GM12878 (cell line): ENCODE data around the gene KCNMB2. TPM values are rescaled to one million over a fixed set of nuclear protein-coding genes. Genes with fewer than 3 reads are reported as not detected.
A peak's percentile ranks its signal among the peaks of the same experiment; 100 is the strongest.

Experiments used
- ATAC-seq: fragments of 200-7000 bp; cut with Tn5 transposase; 3 replicates; pipeline ENCODE4 v1.9.1; 2020; ENCODE audit warnings: mild to moderate bottlenecking, moderate library complexity
- BruUV-seq: library from RNA; stranded (reverse); fragments of 400-500 nt; replicated peaks from 2 replicates; lab custom pipeline; 2021; lab: Mats Ljungman, UMichigan
- CTCF ChIA-PET: fragments of 300-600 bp; sonication (Branson Sonifier 250); formaldehyde crosslinking; extraction: SDS; loops from one replicate; lab custom pipeline; 2021; ENCODE audit warnings: inconsistent platforms; lab: Yijun Ruan, JAX
- POLR2A ChIA-PET: fragments of 350-600 bp; formaldehyde crosslinking; extraction: SDS; loops from one replicate; lab custom pipeline; 2021; ENCODE audit warnings: inconsistent platforms; lab: Charles Lee
- RAD21 ChIA-PET: fragments of 300-600 bp; sonication (Branson Sonifier 250); formaldehyde crosslinking; loops from one replicate; lab custom pipeline; 2023; ENCODE audit warnings: antibody characterized with exemption; ENCODE audit not compliant: unreplicated experiment; lab: Charles Lee
- SMC1A ChIA-PET: fragments of 300-600 bp; sonication (Branson Sonifier 250); formaldehyde crosslinking; loops from one replicate; lab custom pipeline; 2023; ENCODE audit not compliant: unreplicated experiment, uncharacterized antibody; lab: Charles Lee
- DNase-seq: peaks from one replicate; pipeline ENCODE4 v3.0.0-alpha.2; 2011; ENCODE audit warnings: low read depth, low spot score
- FAIRE-seq: peaks from 3 replicates; lab custom pipeline; 2011; peaks lifted over from hg19 to GRCh38; lab: Jason Lieb, UNC
- H2AFZ ChIP-seq: 2 replicates; pipeline ENCODE4 v1.6.0; 2011; ENCODE audit warnings: low read depth, low read length, control low read depth; ENCODE audit not compliant: control insufficient read depth
- H3K27ac ChIP-seq: 2 replicates; pipeline ENCODE4 v1.5.1; 2011; ENCODE audit warnings: control low read depth; ENCODE audit not compliant: control insufficient read depth, insufficient read depth
- H3K27me3 ChIP-seq, 2 experiments: replicated peaks in 1 of 2; 2 replicates each; pipeline versions ENCODE4 v1.6.0 to v1.6.1; 2011; ENCODE audit warnings: low read length in 1 of 2; ENCODE audit not compliant: control insufficient read depth in 2 of 2, insufficient read depth in 2 of 2
- H3K36me3 ChIP-seq, 2 experiments: 2 replicates each; pipeline ENCODE4 v1.5.1; 2011; ENCODE audit warnings: low read length in 1 of 2; ENCODE audit not compliant: control insufficient read depth in 2 of 2, insufficient read depth in 2 of 2
- H3K4me1 ChIP-seq: 2 replicates; pipeline ENCODE4 v1.6.1; 2011; ENCODE audit warnings: mild to moderate bottlenecking, low read length, moderate library complexity, mixed read lengths; ENCODE audit not compliant: control insufficient read depth, insufficient read depth
- H3K4me2 ChIP-seq: 2 replicates; pipeline ENCODE4 v1.6.0; 2011; ENCODE audit warnings: control low read depth; ENCODE audit not compliant: control insufficient read depth, insufficient read depth
- H3K4me3 ChIP-seq: fragments of 200-600 bp; sonication (generic); 2 replicates; pipeline ENCODE4 v1.5.1; 2016
- H3K79me2 ChIP-seq: 2 replicates; pipeline ENCODE4 v1.6.0; 2011; ENCODE audit warnings: low read length; ENCODE audit not compliant: control insufficient read depth, insufficient read depth
- H3K9ac ChIP-seq: 2 replicates; pipeline ENCODE4 v1.8.0; 2011; ENCODE audit warnings: low read length, control low read depth, mixed read lengths; ENCODE audit not compliant: control insufficient read depth, insufficient read depth
- H3K9me3 ChIP-seq: replicated peaks from 3 replicates; pipeline ENCODE4 v1.5.1; 2011; ENCODE audit warnings: mild to moderate bottlenecking, low read length; ENCODE audit not compliant: control insufficient read depth, insufficient read depth
- H4K20me1 ChIP-seq: 2 replicates; pipeline ENCODE4 v1.6.0; 2011; ENCODE audit not compliant: control insufficient read depth, insufficient read depth
- ETV6 ChIP-seq, 2 experiments: fragments of 450-650 bp in 1 of 2; IDR thresholded peaks in 1 of 2; conservative IDR thresholded peaks in 1 of 2; 2 replicates each; pipeline ENCODE4 v1.6.1; 2014; ENCODE audit warnings: antibody characterized with exemption in 1 of 2, borderline replicate concordance in 1 of 2, low read depth in 1 of 2, mild to moderate bottlenecking in 1 of 2, moderate library complexity in 1 of 2
- GABPA ChIP-seq: IDR thresholded peaks from 2 replicates; pipeline ENCODE4 v1.6.1; 2014; ENCODE audit warnings: antibody characterized with exemption, low read depth, mild to moderate bottlenecking, inconsistent platforms
- NFIC ChIP-seq: IDR thresholded peaks from 2 replicates; pipeline ENCODE4 v1.6.1; 2012; ENCODE audit warnings: low read depth, mild to moderate bottlenecking, inconsistent platforms, low read length, moderate library complexity
- NR2C2 ChIP-seq: IDR thresholded peaks from 2 replicates; pipeline ENCODE4 v1.6.1; 2011; ENCODE audit warnings: borderline replicate concordance, low read depth; ENCODE audit not compliant: control insufficient read depth, insufficient read length
- TAF1 ChIP-seq: IDR thresholded peaks from 2 replicates; pipeline ENCODE4 v1.6.1; 2011; ENCODE audit warnings: mild to moderate bottlenecking, low read depth, low read length, borderline replicate concordance
- WGBS: methylation state at CpG from one replicate; pipeline ENCODE4 v1.1.6; 2016; ENCODE audit warnings: low lambda C conversion rate; ENCODE audit not compliant: insufficient replicate concordance, insufficient coverage; ENCODE audit errors: missing lambda C conversion rate; 5-methylcytosine and 5-hydroxymethylcytosine counted together
- in situ Hi-C: fragments of 300-500 bp; cut with MboI; formaldehyde crosslinking; loops from 9 replicates; pipeline ENCODE4 v1.14.3; 2018; ENCODE audit warnings: mixed read lengths
- intact Hi-C: fragments of 100-400 bp; cut with micrococcal nuclease; formaldehyde crosslinking; loops from one replicate; pipeline ENCODE4 v1.14.2; 2022; ENCODE audit not compliant: unreplicated experiment
- polyA plus RNA-seq, 11 experiments: library from polyadenylated mRNA; depleted of rRNA in 4 of 11; unstranded in 6 of 11; stranded (reverse) in 5 of 11; fragments of >200 nt; fragmentation: Nextera tagmentation in 4 of 11; fragmentation: Illumina TruSeq in 1 of 11; extraction: Ambion mirVana in 4 of 11; extraction: Trizol in 1 of 11; gene quantifications; 1 replicate in 1 of 11; 2 replicates in 10 of 11; pipeline versions ENCODE4 v1.2.1 to v1.2.3, GENCODE V29; 2011 to 2016; ENCODE audit warnings: inconsistent platforms in 2 of 11, missing spikeins in 2 of 11, low read depth in 1 of 11
- total RNA-seq, 4 experiments: library from RNA; depleted of rRNA in 3 of 4; stranded (reverse); fragments of >200 nt in 3 of 4; fragmentation: Illumina TruSeq in 1 of 4; extraction: Trizol in 1 of 4; gene quantifications; 2 replicates each; pipeline versions ENCODE4 v1.2.1 to v1.2.3, GENCODE V29; 2013 to 2021
- TF ChIP-seq, protein P1 (sequence below): fragments of 450-650 bp; IDR thresholded peaks from 2 replicates; pipeline ENCODE4 v1.6.1; 2016; ENCODE audit warnings: mild to moderate bottlenecking, moderate library complexity, borderline replicate concordance

KCNMB2 gene
- total and polyA plus RNA-seq, 10 of the 15 experiments (the other 5 are each of a cell fraction or from before 2014, with no cell fraction given): 0.22 to 18.8 (median 11.0) TPM

DNA sequence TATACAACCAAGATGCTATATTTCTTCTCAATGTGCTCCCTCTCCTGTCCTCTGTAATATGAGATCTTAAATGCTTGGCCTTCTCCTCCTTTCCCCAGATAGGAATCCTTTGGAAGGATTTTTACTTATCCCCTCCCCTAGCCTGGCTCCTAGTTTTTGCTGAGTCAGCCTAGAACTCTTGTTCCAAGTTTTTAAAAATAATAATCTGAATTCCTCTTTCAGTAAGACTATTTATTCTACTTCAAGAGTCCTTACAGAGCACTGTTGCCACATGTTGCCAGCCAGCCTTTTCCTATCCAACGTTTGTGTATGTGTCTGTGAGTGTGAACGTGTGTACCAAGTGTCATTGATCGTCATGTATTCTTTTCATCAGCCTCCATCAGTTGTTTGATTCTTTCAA lies 11.0 kb upstream of the KCNMB2 start:
- no peaks in the 10 kb centered on the region for H3K36me3 ChIP-seq
- H3K9me3 ChIP-seq: no peaks in the 10 kb centered on the region; the same call in 2 of the 3 replicates
- peaks cover 27% of the 10 kb centered on the region for H3K4me1 ChIP-seq
- no peak for FAIRE-seq
- ATAC-seq: no peak
- H2AFZ ChIP-seq: no peak overlapping the region; the same call in 1 of the 2 replicates
- H4K20me1 ChIP-seq: no peaks in the 10 kb centered on the region
- H3K4me2 ChIP-seq: no peak overlapping the region
- no peak overlapping the region for H3K9ac ChIP-seq
- ChIA-PET CTCF (interaction anchor here (1.1 kb wide), 1 partner anchor 10 kb away, joined by 6 read pairs; no protein-coding TSS in a partner anchor), POLR2A (interaction anchor here (0.6 kb wide), 1 partner anchor 744 kb away, joined by 3 read pairs; no protein-coding TSS in a partner anchor), SMC1A (interaction anchor here (0.9 to 2.5 kb wide), 7 partner anchors 9 to 444 kb away, joined by 3 to 9 read pairs (median 3); no protein-coding TSS in a partner anchor), RAD21 (interaction anchor here (0.8 to 1.2 kb wide), 2 partner anchors 9 to 13 kb away, joined by 4 read pairs; no protein-coding TSS in a partner anchor)
- DNase-seq: no peak
- intact Hi-C loops (no loop called here), in situ Hi-C loops (no loop called here)
- no peaks in the 10 kb centered on the region for H3K27me3 ChIP-seq
- H3K4me3 ChIP-seq: no peak overlapping the region
- no peaks in the 10 kb centered on the region for H3K79me2 ChIP-seq
- no peak overlapping the region for H3K27ac ChIP-seq
- 0 out of 2 replicates have a peak, but pooled peaks have one; percentile 9 for TF ChIP-seq NFIC
- TF ChIP-seq TAF1: no peak
- TF ChIP-seq GABPA: no peak
- no peak for TF ChIP-seq NR2C2
- TF ChIP-seq ETV6 (conservative IDR thresholded peaks at IDR 0.05 in 1 of 2, IDR thresholded peaks at IDR 0.05 in 1 of 2; ENCODE audit: borderline replicate concordance in 1 of 2, low read depth in 1 of 2): no peak
- TF ChIP-seq, protein P1, sequence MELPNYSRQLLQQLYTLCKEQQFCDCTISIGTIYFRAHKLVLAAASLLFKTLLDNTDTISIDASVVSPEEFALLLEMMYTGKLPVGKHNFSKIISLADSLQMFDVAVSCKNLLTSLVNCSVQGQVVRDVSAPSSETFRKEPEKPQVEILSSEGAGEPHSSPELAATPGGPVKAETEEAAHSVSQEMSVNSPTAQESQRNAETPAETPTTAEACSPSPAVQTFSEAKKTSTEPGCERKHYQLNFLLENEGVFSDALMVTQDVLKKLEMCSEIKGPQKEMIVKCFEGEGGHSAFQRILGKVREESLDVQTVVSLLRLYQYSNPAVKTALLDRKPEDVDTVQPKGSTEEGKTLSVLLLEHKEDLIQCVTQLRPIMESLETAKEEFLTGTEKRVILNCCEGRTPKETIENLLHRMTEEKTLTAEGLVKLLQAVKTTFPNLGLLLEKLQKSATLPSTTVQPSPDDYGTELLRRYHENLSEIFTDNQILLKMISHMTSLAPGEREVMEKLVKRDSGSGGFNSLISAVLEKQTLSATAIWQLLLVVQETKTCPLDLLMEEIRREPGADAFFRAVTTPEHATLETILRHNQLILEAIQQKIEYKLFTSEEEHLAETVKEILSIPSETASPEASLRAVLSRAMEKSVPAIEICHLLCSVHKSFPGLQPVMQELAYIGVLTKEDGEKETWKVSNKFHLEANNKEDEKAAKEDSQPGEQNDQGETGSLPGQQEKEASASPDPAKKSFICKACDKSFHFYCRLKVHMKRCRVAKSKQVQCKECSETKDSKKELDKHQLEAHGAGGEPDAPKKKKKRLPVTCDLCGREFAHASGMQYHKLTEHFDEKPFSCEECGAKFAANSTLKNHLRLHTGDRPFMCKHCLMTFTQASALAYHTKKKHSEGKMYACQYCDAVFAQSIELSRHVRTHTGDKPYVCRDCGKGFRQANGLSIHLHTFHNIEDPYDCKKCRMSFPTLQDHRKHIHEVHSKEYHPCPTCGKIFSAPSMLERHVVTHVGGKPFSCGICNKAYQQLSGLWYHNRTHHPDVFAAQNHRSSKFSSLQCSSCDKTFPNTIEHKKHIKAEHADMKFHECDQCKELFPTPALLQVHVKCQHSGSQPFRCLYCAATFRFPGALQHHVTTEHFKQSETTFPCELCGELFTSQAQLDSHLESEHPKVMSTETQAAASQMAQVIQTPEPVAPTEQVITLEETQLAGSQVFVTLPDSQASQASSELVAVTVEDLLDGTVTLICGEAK: no peak
- 97% methylated on average over 3 of the region's 3 CpGs for WGBS
- BruUV-seq: no TSS peak
